HG03045 (cell line): ENCODE data around the gene GRIK3.

Experiments used
- ATAC-seq: cut with Tn5 transposase; IDR thresholded peaks from one replicate; pipeline ENCODE4 v1.9.1; 2021; ENCODE audit warnings: mild to moderate bottlenecking, moderate library complexity; ENCODE audit not compliant: unreplicated experiment

GRIK3 gene

DNA sequence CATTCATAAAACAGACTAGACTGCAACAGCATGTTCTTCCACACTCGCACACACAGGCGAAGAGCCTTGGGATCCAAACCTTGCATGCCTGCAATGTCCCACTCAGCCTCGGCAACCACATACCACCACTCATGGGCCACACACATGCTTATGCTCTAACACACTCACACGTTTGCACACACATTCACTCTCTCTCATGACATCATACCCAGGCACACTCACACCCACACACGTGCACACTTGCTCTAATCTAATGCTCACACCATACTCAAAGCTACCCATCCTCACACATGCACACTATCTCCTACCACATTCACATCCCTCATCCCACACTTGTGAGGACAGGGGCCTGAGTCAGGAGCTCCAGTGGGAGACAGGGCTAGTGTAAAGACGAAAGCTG lies 50.3 kb downstream of the GRIK3 start:
- no peak for ATAC-seq

DNA sequence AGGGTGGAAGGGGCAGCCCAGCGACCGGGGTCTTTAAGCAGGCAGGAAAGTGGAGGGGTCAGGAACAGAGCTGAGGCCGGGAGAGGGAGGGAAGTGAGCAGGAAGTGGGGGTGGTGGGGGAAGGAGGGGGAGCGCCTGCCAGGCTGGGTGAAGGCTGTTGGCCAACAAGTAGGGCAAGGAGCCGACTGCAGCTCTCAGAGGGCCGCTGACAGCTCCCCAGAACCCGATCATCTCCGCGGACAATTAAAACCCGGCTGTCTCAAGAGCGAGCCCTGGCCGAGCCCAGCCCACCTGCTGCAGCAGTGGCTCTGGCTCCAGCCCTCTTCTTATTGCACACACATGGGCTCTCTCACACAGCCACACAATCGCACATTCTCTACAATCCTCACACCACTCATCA lies 51.6 kb downstream of the GRIK3 start:
- no peak for ATAC-seq

- ATAC-seq = no peak
Measured at GRCh38 chr1:36981771-36982622, 52.3 kb downstream of the GRIK3 start.

DNA sequence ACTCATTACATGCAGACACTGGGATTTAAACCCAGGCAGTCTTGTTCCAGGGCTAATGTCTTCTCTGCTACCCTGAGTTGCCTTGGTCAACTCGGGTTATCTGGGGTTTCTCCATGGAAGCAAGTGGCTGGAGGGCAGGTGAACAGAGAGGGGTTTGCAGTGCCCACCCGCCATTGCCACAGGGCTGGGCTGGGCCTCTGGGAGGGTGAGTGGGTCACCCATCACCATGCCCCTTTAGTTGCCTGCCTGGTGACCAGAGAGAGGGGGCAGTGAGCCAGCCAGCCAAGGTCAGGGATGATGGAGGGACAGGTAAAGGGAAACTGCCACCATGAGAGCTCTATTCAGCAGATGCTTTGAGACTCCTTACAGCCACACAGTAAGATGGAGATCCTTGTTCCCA lies 53.2 kb downstream of the GRIK3 start:
- no peak for ATAC-seq

- no peak for ATAC-seq
Measured at GRCh38 chr1:36977731-36978406, 56.4 kb downstream of the GRIK3 start.

DNA sequence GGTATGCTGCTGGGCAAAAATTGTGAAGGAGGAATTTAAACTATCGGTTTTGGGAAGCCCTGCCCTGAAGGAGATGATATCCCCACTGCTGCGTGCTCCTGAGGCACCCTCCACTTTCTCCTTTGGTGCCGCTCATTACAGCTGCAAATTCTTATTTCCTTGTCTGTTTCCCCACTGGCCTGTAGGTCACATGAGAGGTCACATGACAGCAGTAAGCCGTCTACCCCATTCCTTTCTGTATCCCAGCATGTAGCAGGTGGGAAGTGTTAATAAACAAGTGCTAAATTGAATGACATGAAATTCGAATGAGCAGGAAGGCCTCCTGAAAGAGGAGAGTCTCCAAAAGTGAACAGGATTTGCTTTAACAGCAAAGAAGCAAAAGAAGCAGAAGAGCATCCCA lies 58.7 kb downstream of the GRIK3 start:
- no peak for ATAC-seq

DNA sequence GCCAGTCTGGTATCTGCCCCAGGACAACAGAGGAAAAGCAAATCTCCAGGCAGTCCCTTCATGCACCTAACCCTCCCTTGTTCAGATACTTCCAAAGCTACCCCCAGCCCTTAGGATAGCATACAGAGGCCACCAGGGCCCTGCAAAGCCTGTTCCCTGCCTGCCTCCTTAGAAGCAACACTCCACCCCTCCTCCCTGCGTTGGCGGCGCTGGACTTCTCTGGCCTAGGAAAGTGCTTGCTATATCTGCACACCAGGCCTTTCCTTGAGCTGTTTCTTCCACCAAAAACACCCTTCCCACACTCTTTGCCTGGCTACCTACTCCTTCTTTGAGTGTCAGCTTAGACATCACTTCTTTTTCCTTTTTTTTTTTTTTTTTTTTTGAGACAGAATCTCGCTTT lies 61.3 kb downstream of the GRIK3 start:
- ATAC-seq = no peak

DNA sequence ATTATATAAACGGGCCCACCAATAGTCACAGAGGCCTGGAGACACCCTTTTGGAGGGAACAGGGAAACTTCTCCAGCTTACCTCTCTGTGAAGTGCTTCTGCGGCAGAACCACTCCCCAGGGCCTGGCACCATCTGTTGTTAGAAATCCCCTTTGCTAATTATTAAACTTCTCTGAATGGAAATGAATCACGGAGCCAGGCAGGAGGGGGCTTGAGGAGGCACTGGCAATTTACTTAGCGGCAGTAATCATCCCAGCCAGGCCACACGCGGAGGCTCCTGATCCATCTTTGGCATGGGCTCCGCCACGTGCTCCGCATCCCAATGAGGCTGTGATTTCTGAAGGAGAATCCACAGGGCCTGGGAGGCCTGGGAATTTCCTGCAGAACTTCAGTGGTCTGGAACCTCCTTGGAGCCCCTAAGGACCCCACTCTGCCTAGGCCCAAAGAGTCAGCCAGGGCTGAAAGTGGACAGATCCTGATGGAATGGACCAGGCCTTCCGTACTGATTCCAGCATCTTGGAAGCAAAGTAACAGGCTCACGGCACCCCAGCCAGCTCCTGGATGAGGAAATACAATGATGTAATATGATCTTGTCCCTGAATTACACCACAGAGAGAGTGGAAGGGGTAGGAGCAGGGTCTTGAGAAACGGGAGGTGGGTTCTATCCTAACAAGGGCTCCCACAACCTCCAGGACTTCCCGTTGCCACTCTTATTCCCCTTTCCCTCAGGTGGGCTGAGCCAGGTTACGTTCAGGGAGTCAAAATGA lies 62.3 kb downstream of the GRIK3 start:
- ATAC-seq = no peak

GRCh38 chr1:36968730-36969129 lies 65.6 kb downstream of the GRIK3 start:
- no peak for ATAC-seq

DNA sequence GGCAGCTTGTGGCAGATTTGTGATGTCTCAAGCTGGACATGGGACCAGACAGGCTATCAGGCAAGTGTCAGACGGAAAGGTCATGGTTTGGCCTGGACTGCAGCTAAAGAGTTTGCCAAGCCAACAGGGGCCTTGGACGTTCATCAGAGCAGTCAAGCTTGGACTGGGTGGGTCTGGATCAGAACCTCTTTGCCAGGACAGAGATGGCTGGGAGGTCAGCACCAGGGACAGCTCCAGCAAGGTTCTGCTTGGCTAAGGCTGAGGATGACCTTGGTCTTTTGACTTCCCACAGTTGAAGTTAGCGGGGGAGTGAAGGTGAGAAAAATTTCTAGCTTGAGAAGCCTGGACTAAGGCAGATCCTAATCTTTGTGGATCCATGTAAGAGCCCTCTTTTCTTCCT lies 68.1 kb downstream of the GRIK3 start:
- no peak for ATAC-seq

- no peak for ATAC-seq
Measured at GRCh38 chr1:36965275-36966159, 68.8 kb downstream of the GRIK3 start.

- no peak for ATAC-seq
Measured at GRCh38 chr1:36964830-36965229, 69.5 kb downstream of the GRIK3 start.

- ATAC-seq = no peak
Measured at GRCh38 chr1:36963006-36963405, 71.3 kb downstream of the GRIK3 start.

DNA sequence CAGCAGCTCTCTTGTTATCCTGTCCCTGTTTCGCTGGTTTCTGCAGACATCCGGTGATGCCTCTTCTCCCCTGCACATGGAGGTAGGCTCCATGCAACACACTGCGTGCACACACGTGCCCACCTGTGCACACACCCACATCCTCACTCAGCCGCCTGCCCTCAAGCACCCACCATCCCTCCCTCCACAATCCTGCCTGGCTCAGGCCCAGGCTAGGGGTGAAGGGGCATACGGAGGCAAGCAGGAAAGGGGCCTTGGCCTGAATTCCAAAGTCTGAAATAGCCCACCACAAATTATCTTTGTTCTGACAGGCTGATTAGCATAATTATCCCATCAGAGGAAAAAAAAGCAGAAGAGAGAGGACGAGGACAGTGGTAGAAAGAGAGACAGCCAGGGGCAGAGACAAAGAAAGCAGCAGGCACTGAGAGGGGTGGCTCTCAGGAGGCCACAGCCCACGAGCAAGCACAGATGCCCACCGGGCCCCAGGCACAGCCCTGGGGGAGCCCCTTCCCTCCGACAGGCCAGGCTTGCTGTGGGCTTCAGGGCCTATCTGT lies 73.2 kb downstream of the GRIK3 start:
- ATAC-seq = no peak

GRCh38 chr1:36956570-36956969 lies 77.7 kb downstream of the GRIK3 start:
- ATAC-seq = no peak

DNA sequence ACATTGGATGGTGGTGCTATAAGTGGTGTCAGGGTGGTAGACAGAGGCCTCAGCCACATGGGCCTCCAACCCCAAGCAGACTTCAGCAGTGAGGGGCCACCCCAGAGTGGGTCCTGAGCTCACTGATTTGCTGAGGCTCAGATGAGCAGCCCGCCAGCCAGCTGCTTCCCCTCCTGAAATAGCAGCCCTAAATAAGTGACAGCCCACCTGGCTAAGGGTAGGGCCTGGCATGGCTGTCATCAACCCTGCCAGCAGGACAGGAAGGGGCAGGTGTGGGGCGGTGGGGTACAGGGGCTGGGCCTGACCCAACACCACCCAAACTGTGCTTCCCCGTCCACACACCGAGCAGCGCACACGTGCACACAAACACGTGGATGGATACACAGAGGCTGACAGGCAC lies 79.3 kb downstream of the GRIK3 start:
- ATAC-seq = no peak

- no peak for ATAC-seq
Measured at GRCh38 chr1:36953061-36953460, 81.3 kb downstream of the GRIK3 start.

DNA sequence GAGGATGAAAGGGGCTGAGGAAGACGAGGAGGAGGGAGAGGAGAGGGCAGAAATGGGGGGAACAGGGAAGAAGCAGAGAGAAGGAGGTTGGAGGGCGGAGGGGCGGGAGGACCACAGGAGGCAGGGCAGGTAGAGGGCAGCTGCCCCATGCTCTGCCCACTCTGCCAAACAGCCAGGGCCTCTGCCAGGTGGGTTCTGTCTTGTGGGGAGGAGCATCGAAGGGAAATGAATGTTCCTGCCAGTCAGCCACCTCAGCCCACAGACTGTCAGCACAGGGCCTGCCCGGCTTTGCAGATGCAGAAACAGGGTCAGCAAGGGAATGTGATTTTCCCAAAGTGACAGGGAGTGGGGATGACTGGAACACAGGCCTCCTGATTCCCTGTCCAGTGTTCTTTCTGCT lies 82.6 kb downstream of the GRIK3 start:
- no peak for ATAC-seq

DNA sequence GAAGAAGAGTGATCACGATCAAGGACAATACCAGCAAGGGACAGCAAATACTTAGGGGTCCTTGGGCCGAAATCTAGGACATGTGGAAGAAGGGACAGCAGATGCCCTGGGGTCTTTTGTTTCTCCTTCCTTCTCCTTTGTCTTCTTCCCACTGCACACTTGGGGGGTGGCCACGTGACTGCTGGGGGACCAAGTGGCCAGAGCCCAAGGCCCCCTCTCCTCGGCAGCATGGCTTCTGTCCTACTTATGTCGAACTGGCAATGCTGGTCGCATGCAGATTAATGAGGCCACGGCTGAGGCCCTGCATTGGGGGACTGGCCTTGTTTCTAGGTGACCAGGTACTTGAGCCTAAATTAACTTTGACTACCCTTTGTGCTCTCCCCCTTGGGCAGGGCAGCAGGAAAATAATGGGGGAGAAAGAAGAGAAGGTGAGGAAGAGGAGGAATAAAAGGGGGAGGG lies 83.0 kb downstream of the GRIK3 start:
- no peak for ATAC-seq

DNA sequence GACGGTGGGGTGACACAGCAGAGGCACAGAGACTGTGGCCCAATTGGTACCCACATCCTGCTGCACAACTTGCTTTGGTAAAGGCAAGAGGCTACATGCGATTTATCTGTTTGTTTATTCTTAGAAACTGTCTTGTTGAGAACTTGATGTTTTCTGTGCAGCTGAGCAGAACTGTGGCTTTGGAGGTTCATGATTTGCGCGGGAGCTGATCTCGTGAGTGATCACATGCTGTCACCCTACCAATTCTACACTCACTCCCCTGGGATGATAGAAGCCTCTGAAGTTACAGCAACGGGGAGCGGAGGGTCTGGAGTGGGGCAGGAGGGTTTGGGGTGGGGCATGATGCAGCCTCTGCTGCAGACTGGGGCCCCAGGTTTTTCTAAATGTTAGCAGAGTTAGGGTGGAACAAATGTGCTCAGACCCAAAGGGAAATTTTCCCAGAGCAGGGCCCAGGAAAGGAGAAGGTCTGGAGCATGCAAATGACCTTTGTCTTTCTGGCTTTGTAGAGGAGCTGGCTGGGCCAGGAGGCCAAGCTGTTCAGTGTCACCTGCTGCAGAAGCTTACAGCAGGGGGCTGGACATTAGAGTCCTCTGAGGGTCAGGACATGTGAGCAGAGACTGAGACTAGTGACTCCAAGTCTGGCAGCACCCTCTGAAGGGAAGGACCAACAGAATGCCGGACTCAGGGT lies 83.6 kb downstream of the GRIK3 start:
- ATAC-seq = no peak
